Endothelial cell of umbilical vein (primary cell): ENCODE measurements around the gene IQSEC3. TPM values are rescaled to one million over a fixed set of nuclear protein-coding genes. Genes with fewer than 3 reads are reported as not detected.

Experiments used
- BruUV-seq: library from RNA; stranded (reverse); fragments of 400-500 nt; replicated peaks from 2 replicates; lab custom pipeline; 2021; lab: Mats Ljungman, UMichigan
- CTCF ChIA-PET: fragments of 300-600, 350-600 bp; sonication (Branson Sonifier 250); formaldehyde crosslinking; loops from one replicate; lab custom pipeline; 2021; ENCODE audit warnings: antibody characterized with exemption, inconsistent platforms; lab: Charles Lee
- POLR2A ChIA-PET: fragments of 300-600, 350-600 bp; sonication (Branson Sonifier 250); formaldehyde crosslinking; loops from one replicate; lab custom pipeline; 2021; ENCODE audit warnings: antibody characterized with exemption, inconsistent platforms; lab: Charles Lee
- DNase-seq: peaks from one replicate; pipeline ENCODE4 v3.0.0-alpha.2; 2011; ENCODE audit warnings: low read depth, low spot score
- FAIRE-seq: peaks from 2 replicates; lab custom pipeline; 2011; peaks lifted over from hg19 to GRCh38; lab: Jason Lieb, UNC
- H2AFZ ChIP-seq: 2 replicates; pipeline ENCODE4 v1.6.0; 2012; ENCODE audit warnings: low read depth, low read length, control low read depth, inconsistent platforms
- H3K27ac ChIP-seq: 2 replicates; pipeline ENCODE4 v1.5.1; 2011; ENCODE audit warnings: low read depth, mild to moderate bottlenecking, control low read depth, low read length, moderate library complexity; ENCODE audit not compliant: insufficient read depth
- H3K27me3 ChIP-seq, 2 experiments: 2 replicates each; pipeline versions ENCODE4 v1.6.0 to v1.6.1; 2011; ENCODE audit warnings: low read length in 2 of 2, mixed read lengths in 1 of 2; ENCODE audit not compliant: control insufficient read depth in 2 of 2, insufficient read depth in 2 of 2
- H3K36me3 ChIP-seq, 2 experiments: 2 replicates in 1 of 2; 3 replicates in 1 of 2; pipeline ENCODE4 v1.5.1; 2011; ENCODE audit warnings: low read length in 2 of 2, mild to moderate bottlenecking in 1 of 2, moderate library complexity in 1 of 2; ENCODE audit not compliant: control insufficient read depth in 2 of 2, insufficient read depth in 2 of 2; ENCODE audit errors: extremely low read depth in 1 of 2
- H3K4me1 ChIP-seq: 3 replicates; pipeline ENCODE4 v1.5.1; 2011; ENCODE audit warnings: mild to moderate bottlenecking, low read length; ENCODE audit not compliant: control insufficient read depth, insufficient read depth; ENCODE audit errors: extremely low read depth
- H3K4me2 ChIP-seq: 2 replicates; pipeline ENCODE4 v1.6.1; 2011; ENCODE audit warnings: low read length, control low read depth, mixed read lengths; ENCODE audit not compliant: insufficient read depth
- H3K4me3 ChIP-seq, 3 experiments: fragments of 200-600 bp in 1 of 3; sonication (generic), shearing (Covaris generic) in 1 of 3; replicated peaks in 1 of 3; 2 replicates each; pipeline ENCODE4 v1.5.1; 2011 to 2016; ENCODE audit warnings: control low read depth in 3 of 3, low read length in 3 of 3, mild to moderate bottlenecking in 2 of 3, inconsistent platforms in 1 of 3, low read depth in 1 of 3, moderate library complexity in 1 of 3; ENCODE audit not compliant: insufficient read depth in 1 of 3
- H3K79me2 ChIP-seq: 2 replicates; pipeline ENCODE4 v1.6.0; 2012; ENCODE audit warnings: low read length, inconsistent platforms; ENCODE audit not compliant: control insufficient read depth, insufficient read depth
- H3K9ac ChIP-seq: replicated peaks from 2 replicates; pipeline ENCODE3; 2011; ENCODE audit warnings: low read length, control low read depth; ENCODE audit not compliant: insufficient read depth; ENCODE audit errors: extremely low read depth
- H3K9me1 ChIP-seq: replicated peaks from 3 replicates; pipeline ENCODE4 v1.6.0; 2011; ENCODE audit warnings: mild to moderate bottlenecking, low read length; ENCODE audit not compliant: control insufficient read depth, insufficient read depth; ENCODE audit errors: extremely low read depth
- H3K9me3 ChIP-seq: replicated peaks from 2 replicates; pipeline ENCODE4 v1.5.1; 2012; ENCODE audit warnings: low read length, inconsistent platforms; ENCODE audit not compliant: control insufficient read depth, insufficient read depth
- H4K20me1 ChIP-seq: replicated peaks from 2 replicates; pipeline ENCODE3; 2011; ENCODE audit warnings: mild to moderate bottlenecking, low read length; ENCODE audit not compliant: control insufficient read depth, insufficient read depth; ENCODE audit errors: extremely low read depth
- CTCF ChIP-seq, 2 donors: IDR thresholded peaks; 1 replicate in 1 of 2; 2 replicates in 1 of 2; pipeline ENCODE4 v1.5.1; 2011; ENCODE audit warnings: low read length in 2 of 2, mild to moderate bottlenecking in 2 of 2, moderate library complexity in 2 of 2, control low read depth in 1 of 2, inconsistent platforms in 1 of 2, low read depth in 1 of 2; ENCODE audit not compliant: insufficient read depth in 1 of 2; ENCODE audit errors: extremely low read depth in 1 of 2
- FOS ChIP-seq: IDR thresholded peaks from 2 replicates; pipeline ENCODE4 v1.6.1; 2011; ENCODE audit warnings: mild to moderate bottlenecking, low read length, moderate library complexity, borderline replicate concordance; ENCODE audit not compliant: insufficient read depth
- MAX ChIP-seq: IDR thresholded peaks from 2 replicates; pipeline ENCODE4 v1.6.1; 2011; ENCODE audit not compliant: insufficient read depth, insufficient read length
- POLR2A ChIP-seq: IDR thresholded peaks from 2 replicates; pipeline ENCODE4 v1.6.1; 2012; ENCODE audit warnings: low read depth, mild to moderate bottlenecking, control low read depth, low read length
- POLR2AphosphoS5 ChIP-seq: IDR thresholded peaks from 2 replicates; pipeline ENCODE4 v1.6.1; 2012; ENCODE audit warnings: low read depth, mild to moderate bottlenecking, control low read depth, low read length, moderate library complexity; ENCODE audit not compliant: insufficient read depth
- dilution Hi-C: fragments of 300-500 bp; cut with MboI; formaldehyde crosslinking; loops from one replicate; pipeline ENCODE4 v1.15.0; 2019; ENCODE audit warnings: low sequenced_read_pairs; ENCODE audit not compliant: extremely low pct_ligation_motif_present
- intact Hi-C: fragments of 100-400 bp; cut with micrococcal nuclease; formaldehyde crosslinking; loops from one replicate; pipeline ENCODE4 v1.10.0; 2022
- polyA plus RNA-seq, 4 experiments: library from polyadenylated mRNA; depleted of rRNA in 3 of 4; stranded (reverse) in 3 of 4; unstranded in 1 of 4; fragments of >200 nt; gene quantifications; 2 replicates each; pipeline versions ENCODE4 v1.2.1 to v1.2.3, GENCODE V29; 2011 to 2012; ENCODE audit warnings: missing spikeins in 1 of 4
- total RNA-seq: library from RNA; stranded (reverse); gene quantifications from 2 replicates; pipeline ENCODE4 v1.2.3, GENCODE V29; 2021

IQSEC3 gene
- total and polyA plus RNA-seq, 2 donors (not counting 3 experiments of a cell fraction or from before 2014, with no cell fraction given): not detected

GRCh38 chr12:171743-172676 lies 105.4 kb downstream of the IQSEC3 start:
- dilution Hi-C loops (no loop called here), intact Hi-C loops (no loop called here)
- Histone ChIP-seq H3K79me2 (no peaks in the 10 kb centered on the region), H2AFZ (no peak overlapping the region), H3K4me2 (no peak overlapping the region), H3K36me3 (no peaks in the 10 kb centered on the region), H3K9ac (no peak overlapping the region), H4K20me1 (no peaks in the 10 kb centered on the region), H3K4me3 (no peak overlapping the region), H3K4me1 (no peaks in the 10 kb centered on the region), H3K27me3 (peaks cover 0 to 7% of the 10 kb centered on the region in 2 experiments), H3K27ac (no peak overlapping the region), H3K9me3 (no peaks in the 10 kb centered on the region), H3K9me1 (no peaks in the 10 kb centered on the region)
- BruUV-seq: no TSS peak
- TF ChIP-seq POLR2A (no peak), FOS (no peak), MAX (no peak), CTCF (IDR thresholded peaks at IDR 0.05; ENCODE audit: extremely low read depth in 1 of 2, insufficient read depth in 1 of 2, low read depth in 1 of 2, low read length in 2 of 2) (no peak), POLR2AphosphoS5 (no peak)
- ChIA-PET POLR2A (no interaction called here), CTCF (interaction anchor here (1.5 kb wide), 1 partner anchor 41 kb away, joined by 4 read pairs; no protein-coding TSS in a partner anchor)
- FAIRE-seq (no peak), DNase-seq (no peak)
